Measurements from ENCODE around the gene CYFIP1. TPM values are rescaled to one million over a fixed set of nuclear protein-coding genes. Genes with fewer than 3 reads are reported as not detected.

Gene CYFIP1
- polyA plus RNA-seq, 1 donor from 2014 or later = 9.3 TPM

- H3K9ac ChIP-seq (ENCODE audit: low read length) = no peak overlapping the region
- TF ChIP-seq SMC3 (conservative IDR thresholded peaks at IDR 0.05; ENCODE audit: poor library complexity) = no peak
- TF ChIP-seq TAF1 (IDR thresholded peaks at IDR 0.05; ENCODE audit: low read depth) = no peak
- TF ChIP-seq, protein P1, sequence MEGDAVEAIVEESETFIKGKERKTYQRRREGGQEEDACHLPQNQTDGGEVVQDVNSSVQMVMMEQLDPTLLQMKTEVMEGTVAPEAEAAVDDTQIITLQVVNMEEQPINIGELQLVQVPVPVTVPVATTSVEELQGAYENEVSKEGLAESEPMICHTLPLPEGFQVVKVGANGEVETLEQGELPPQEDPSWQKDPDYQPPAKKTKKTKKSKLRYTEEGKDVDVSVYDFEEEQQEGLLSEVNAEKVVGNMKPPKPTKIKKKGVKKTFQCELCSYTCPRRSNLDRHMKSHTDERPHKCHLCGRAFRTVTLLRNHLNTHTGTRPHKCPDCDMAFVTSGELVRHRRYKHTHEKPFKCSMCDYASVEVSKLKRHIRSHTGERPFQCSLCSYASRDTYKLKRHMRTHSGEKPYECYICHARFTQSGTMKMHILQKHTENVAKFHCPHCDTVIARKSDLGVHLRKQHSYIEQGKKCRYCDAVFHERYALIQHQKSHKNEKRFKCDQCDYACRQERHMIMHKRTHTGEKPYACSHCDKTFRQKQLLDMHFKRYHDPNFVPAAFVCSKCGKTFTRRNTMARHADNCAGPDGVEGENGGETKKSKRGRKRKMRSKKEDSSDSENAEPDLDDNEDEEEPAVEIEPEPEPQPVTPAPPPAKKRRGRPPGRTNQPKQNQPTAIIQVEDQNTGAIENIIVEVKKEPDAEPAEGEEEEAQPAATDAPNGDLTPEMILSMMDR (IDR thresholded peaks at IDR 0.05; ENCODE audit: poor library complexity, severe bottlenecking) = no peak
- TF ChIP-seq, protein P2, sequence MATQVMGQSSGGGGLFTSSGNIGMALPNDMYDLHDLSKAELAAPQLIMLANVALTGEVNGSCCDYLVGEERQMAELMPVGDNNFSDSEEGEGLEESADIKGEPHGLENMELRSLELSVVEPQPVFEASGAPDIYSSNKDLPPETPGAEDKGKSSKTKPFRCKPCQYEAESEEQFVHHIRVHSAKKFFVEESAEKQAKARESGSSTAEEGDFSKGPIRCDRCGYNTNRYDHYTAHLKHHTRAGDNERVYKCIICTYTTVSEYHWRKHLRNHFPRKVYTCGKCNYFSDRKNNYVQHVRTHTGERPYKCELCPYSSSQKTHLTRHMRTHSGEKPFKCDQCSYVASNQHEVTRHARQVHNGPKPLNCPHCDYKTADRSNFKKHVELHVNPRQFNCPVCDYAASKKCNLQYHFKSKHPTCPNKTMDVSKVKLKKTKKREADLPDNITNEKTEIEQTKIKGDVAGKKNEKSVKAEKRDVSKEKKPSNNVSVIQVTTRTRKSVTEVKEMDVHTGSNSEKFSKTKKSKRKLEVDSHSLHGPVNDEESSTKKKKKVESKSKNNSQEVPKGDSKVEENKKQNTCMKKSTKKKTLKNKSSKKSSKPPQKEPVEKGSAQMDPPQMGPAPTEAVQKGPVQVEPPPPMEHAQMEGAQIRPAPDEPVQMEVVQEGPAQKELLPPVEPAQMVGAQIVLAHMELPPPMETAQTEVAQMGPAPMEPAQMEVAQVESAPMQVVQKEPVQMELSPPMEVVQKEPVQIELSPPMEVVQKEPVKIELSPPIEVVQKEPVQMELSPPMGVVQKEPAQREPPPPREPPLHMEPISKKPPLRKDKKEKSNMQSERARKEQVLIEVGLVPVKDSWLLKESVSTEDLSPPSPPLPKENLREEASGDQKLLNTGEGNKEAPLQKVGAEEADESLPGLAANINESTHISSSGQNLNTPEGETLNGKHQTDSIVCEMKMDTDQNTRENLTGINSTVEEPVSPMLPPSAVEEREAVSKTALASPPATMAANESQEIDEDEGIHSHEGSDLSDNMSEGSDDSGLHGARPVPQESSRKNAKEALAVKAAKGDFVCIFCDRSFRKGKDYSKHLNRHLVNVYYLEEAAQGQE (IDR thresholded peaks at IDR 0.05; ENCODE audit: borderline replicate concordance) = no peak
- TF ChIP-seq EZH2 (IDR thresholded peaks at IDR 0.05; ENCODE audit: borderline replicate concordance, insufficient read depth, low read length, poor library complexity, severe bottlenecking) = no peak
- TF ChIP-seq EP300 (conservative IDR thresholded peaks at IDR 0.05; ENCODE audit: poor library complexity, severe bottlenecking) = no peak
- TF ChIP-seq MXI1 (conservative IDR thresholded peaks at IDR 0.05; ENCODE audit: poor library complexity, severe bottlenecking) = no peak
- TF ChIP-seq RAD21 (conservative IDR thresholded peaks at IDR 0.05) = no peak
- no peak for TF ChIP-seq POLR2AphosphoS5 (IDR thresholded peaks at IDR 0.05)
- H3K9me3 ChIP-seq (ENCODE audit: low read length) = no peaks in the 10 kb centered on the region
- H3K27ac ChIP-seq (ENCODE audit: low read length) = no peak overlapping the region
- no peak overlapping the region for H3K4me3 ChIP-seq (ENCODE audit: low read length)
- no peaks in the 10 kb centered on the region for H3K27me3 ChIP-seq (ENCODE audit: insufficient read depth, low read depth, low read length)
- H4K20me1 ChIP-seq (ENCODE audit: insufficient read depth) = no peaks in the 10 kb centered on the region
- no peaks in the 10 kb centered on the region for H3K36me3 ChIP-seq (ENCODE audit: insufficient read depth, low read length)
- H3F3A ChIP-seq (ENCODE audit: insufficient read depth, low read length, poor library complexity, severe bottlenecking) = no peaks in the 10 kb centered on the region
- no peak overlapping the region for H2AFZ ChIP-seq (ENCODE audit: low read depth, low read length)
- no peaks in the 10 kb centered on the region for H3K9me2 ChIP-seq (ENCODE audit: insufficient read depth, low read length)
- H3K79me2 ChIP-seq (replicated peaks; ENCODE audit: insufficient read depth, low read length) = no peaks in the 10 kb centered on the region
- no peak overlapping the region for H3K4me2 ChIP-seq (ENCODE audit: low read length)
Measured at GRCh38 chr15:22863356-22863755, 116.8 kb downstream of the CYFIP1 start.

DNA sequence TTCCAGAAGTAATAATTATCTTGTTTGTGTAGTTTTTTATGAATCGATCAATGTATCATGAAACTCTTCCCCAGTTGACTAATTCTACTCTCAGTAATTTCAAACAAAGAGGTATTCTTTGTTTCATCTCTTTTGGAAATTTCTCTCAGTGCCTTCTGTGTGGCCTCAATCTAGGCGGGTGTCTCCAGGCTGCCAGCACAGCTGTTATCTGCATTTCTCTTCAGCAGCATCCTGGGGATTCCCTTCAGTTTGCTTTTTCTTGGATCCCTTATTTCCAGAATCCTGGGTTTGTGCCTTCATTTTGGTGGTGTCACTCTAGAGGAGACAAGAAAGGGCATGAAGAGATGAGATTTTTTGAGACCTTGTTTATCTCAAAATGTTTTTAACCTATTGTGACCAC, 119.0 kb downstream of the CYFIP1 start:
- no peak for TF ChIP-seq EZH2 (IDR thresholded peaks at IDR 0.05; ENCODE audit: borderline replicate concordance, insufficient read depth, low read length, poor library complexity, severe bottlenecking)
- no peak for TF ChIP-seq SMC3 (conservative IDR thresholded peaks at IDR 0.05; ENCODE audit: poor library complexity)
- TF ChIP-seq, protein P1 (IDR thresholded peaks at IDR 0.05; ENCODE audit: poor library complexity, severe bottlenecking) = no peak
- no peak for TF ChIP-seq MXI1 (conservative IDR thresholded peaks at IDR 0.05; ENCODE audit: poor library complexity, severe bottlenecking)
- no peak for TF ChIP-seq POLR2AphosphoS5 (IDR thresholded peaks at IDR 0.05)
- TF ChIP-seq, protein P2 (IDR thresholded peaks at IDR 0.05; ENCODE audit: borderline replicate concordance) = no peak
- no peak for TF ChIP-seq RAD21 (conservative IDR thresholded peaks at IDR 0.05)
- no peak for TF ChIP-seq EP300 (conservative IDR thresholded peaks at IDR 0.05; ENCODE audit: poor library complexity, severe bottlenecking)
- Histone ChIP-seq H3K27me3 (ENCODE audit: insufficient read depth, low read depth, low read length) (no peaks in the 10 kb centered on the region), H3K4me3 (ENCODE audit: low read length) (no peak overlapping the region), H3K9ac (ENCODE audit: low read length) (no peak overlapping the region), H3K36me3 (ENCODE audit: insufficient read depth, low read length) (no peaks in the 10 kb centered on the region), H3K9me2 (ENCODE audit: insufficient read depth, low read length) (no peaks in the 10 kb centered on the region), H3F3A (ENCODE audit: insufficient read depth, low read length, poor library complexity, severe bottlenecking) (no peaks in the 10 kb centered on the region), H3K4me2 (ENCODE audit: low read length) (no peak overlapping the region), H3K27ac (ENCODE audit: low read length) (no peak overlapping the region), H2AFZ (ENCODE audit: low read depth, low read length) (no peak overlapping the region), H3K9me3 (ENCODE audit: low read length) (no peaks in the 10 kb centered on the region), H4K20me1 (ENCODE audit: insufficient read depth) (no peaks in the 10 kb centered on the region), H3K79me2 (replicated peaks; ENCODE audit: insufficient read depth, low read length) (no peaks in the 10 kb centered on the region)

Data from neural cell (in vitro differentiated cells).